GM12891 (cell line): ENCODE data around the gene SRGAP1.
"Not testable (repeated sequence)": the region's sequence is repeated elsewhere in the genome, so short reads cannot be mapped to it uniquely, and the experiment has no call there.

ENCODE experiments used
- DNase-seq: peaks from one replicate; pipeline ENCODE4 v3.0.0; 2011; ENCODE audit warnings: low spot score; ENCODE audit not compliant: insufficient read length
- FAIRE-seq: peaks from 2 replicates; lab custom pipeline; 2011; peaks lifted over from hg19 to GRCh38; lab: Jason Lieb, UNC
- PAX5 ChIP-seq: IDR thresholded peaks from 2 replicates; pipeline ENCODE4 v1.6.1; 2011; ENCODE audit warnings: low read length, moderate library complexity, mild to moderate bottlenecking; ENCODE audit not compliant: insufficient read depth, severe bottlenecking
- POLR2A ChIP-seq: IDR thresholded peaks from 2 replicates; pipeline ENCODE4 v1.6.1; 2011; ENCODE audit warnings: low read depth, low read length, control low read depth
- POLR2AphosphoS5 ChIP-seq: IDR thresholded peaks from 2 replicates; pipeline ENCODE4 v1.6.1; 2011; ENCODE audit warnings: low read depth, low read length, control low read depth
- POU2F2 ChIP-seq: IDR thresholded peaks from 2 replicates; pipeline ENCODE4 v1.6.1; 2011; ENCODE audit warnings: low read depth, mild to moderate bottlenecking, control low read depth, low read length, moderate library complexity
- SPI1 ChIP-seq: IDR thresholded peaks from 2 replicates; pipeline ENCODE4 v1.6.1; 2011; ENCODE audit warnings: low read depth, low read length, control low read depth
- TAF1 ChIP-seq: IDR thresholded peaks from 2 replicates; pipeline ENCODE4 v1.6.1; 2011; ENCODE audit warnings: low read depth, low read length, control low read depth

The SRGAP1 gene

GRCh38 chr12:64181430-64182291, 337.2 kb downstream of the SRGAP1 start:
- FAIRE-seq (no peak), DNase-seq (no peak)
- no peak for TF ChIP-seq POLR2AphosphoS5
- no peak for TF ChIP-seq POLR2A

GRCh38 chr12:64184216-64184615, 339.7 kb downstream of the SRGAP1 start:
- FAIRE-seq: no peak
- no peak for TF ChIP-seq TAF1
- no peak for TF ChIP-seq POLR2A

GRCh38 chr12:64186789-64187188, 342.3 kb downstream of the SRGAP1 start:
- no peak for FAIRE-seq
- no peak for DNase-seq
- no peak for TF ChIP-seq TAF1

More at GRCh38 chr12:64184216-64184615, 339.7 kb downstream of the SRGAP1 start:
- no peak for DNase-seq

- DNase-seq (no peak), FAIRE-seq (no peak)
- TF ChIP-seq PAX5 (no peak), POU2F2 (no peak)
Measured at GRCh38 chr12:64187370-64187769, 342.9 kb downstream of the SRGAP1 start.

GRCh38 chr12:64187794-64188193, 343.3 kb downstream of the SRGAP1 start:
- no peak for FAIRE-seq

GRCh38 chr12:64189530-64189929, 345.0 kb downstream of the SRGAP1 start:
- FAIRE-seq (no peak), DNase-seq (no peak)
- TF ChIP-seq SPI1: no peak

More at GRCh38 chr12:64187794-64188193, 343.3 kb downstream of the SRGAP1 start:
- TF ChIP-seq SPI1: no peak
- TF ChIP-seq PAX5: no peak
- no peak for TF ChIP-seq POLR2AphosphoS5
- TF ChIP-seq POU2F2: no peak
- TF ChIP-seq TAF1: no peak
- TF ChIP-seq POLR2A: no peak
- no peak for DNase-seq

- TF ChIP-seq POLR2A: no peak
- no peak for FAIRE-seq
- DNase-seq: no peak
Measured at GRCh38 chr12:64190140-64190539, 345.6 kb downstream of the SRGAP1 start.

GRCh38 chr12:64192644-64193444, 348.3 kb downstream of the SRGAP1 start:
- peak; percentile 66 for FAIRE-seq
- TF ChIP-seq POLR2AphosphoS5 (no peak), POU2F2 (no peak), POLR2A (no peak), PAX5 (no peak), SPI1 (no peak), TAF1 (no peak)
- DNase-seq: peak; percentile 25

- FAIRE-seq (no peak), DNase-seq (no peak)
- no peak for TF ChIP-seq POU2F2
Measured at GRCh38 chr12:64193931-64194330, 349.4 kb downstream of the SRGAP1 start.

GRCh38 chr12:64194333-64195149, 350.0 kb downstream of the SRGAP1 start:
- FAIRE-seq (no peak), DNase-seq (no peak)
- TF ChIP-seq POU2F2 (no peak), POLR2A (no peak), TAF1 (no peak), SPI1 (no peak), PAX5 (no peak), POLR2AphosphoS5 (no peak)

- not testable (repeated sequence) for FAIRE-seq, DNase-seq
Measured at GRCh38 chr12:64195841-64196240, 351.3 kb downstream of the SRGAP1 start.
